Activated T-cell treated with anti-CD3 and anti-CD28 coated beads, Interleukin-2, amount 50 U/mL, for 24 hours (primary cell): Measurements from ENCODE around the gene ANO9.
"Not testable (repeated sequence)": the region's sequence is repeated elsewhere in the genome, so short reads cannot be mapped to it uniquely, and the experiment has no call there.

Experiments
- DNase-seq: peaks from one replicate; pipeline ENCODE4 v3.0.0-alpha.2; 2020
- H3K27ac Mint-ChIP-seq: 2 replicates; pipeline ENCODE4 v1.8.0; 2020; ENCODE audit warnings: mild to moderate bottlenecking, mixed read lengths
- H3K27me3 Mint-ChIP-seq: 2 replicates; pipeline ENCODE4 v1.8.0; 2020; ENCODE audit warnings: mixed read lengths
- H3K36me3 Mint-ChIP-seq: 2 replicates; pipeline ENCODE4 v1.8.0; 2020; ENCODE audit warnings: low read depth, mixed read lengths
- H3K4me1 Mint-ChIP-seq: 2 replicates; pipeline ENCODE4 v1.8.0; 2020; ENCODE audit warnings: low read depth, mixed read lengths
- H3K4me3 Mint-ChIP-seq: 2 replicates; pipeline ENCODE4 v1.8.0; 2020; ENCODE audit warnings: mild to moderate bottlenecking, moderate library complexity, mixed read lengths
- H3K9me3 Mint-ChIP-seq: 2 replicates; pipeline ENCODE4 v1.8.0; 2020; ENCODE audit warnings: mixed read lengths

Gene ANO9

GRCh38 chr11:404551-405264 is 37.1 kb downstream of the ANO9 start:
- no peaks in the 10 kb centered on the region for H3K36me3 Mint-ChIP-seq
- peaks cover 11% of the 10 kb centered on the region for H3K4me1 Mint-ChIP-seq
- no peaks in the 10 kb centered on the region for H3K9me3 Mint-ChIP-seq
- H3K4me3 Mint-ChIP-seq, result no peak overlapping the region
- H3K27me3 Mint-ChIP-seq, result peaks cover 2% of the 10 kb centered on the region
- no peak overlapping the region for H3K27ac Mint-ChIP-seq
- no peak for DNase-seq

- DNase-seq, result no peak
- Mint-ChIP-seq H3K27ac (no peak overlapping the region), H3K4me1 (peaks cover 11% of the 10 kb centered on the region), H3K36me3 (no peaks in the 10 kb centered on the region), H3K9me3 (no peaks in the 10 kb centered on the region), H3K27me3 (peaks cover 5% of the 10 kb centered on the region), H3K4me3 (no peak overlapping the region)
These were observed 37.9 kb downstream of the ANO9 start for GRCh38 chr11:403761-404431.

- Mint-ChIP-seq H3K4me1 (peaks cover 13% of the 10 kb centered on the region), H3K27me3 (peaks cover 8% of the 10 kb centered on the region), H3K36me3 (no peaks in the 10 kb centered on the region), H3K27ac (no peak overlapping the region), H3K4me3 (no peak overlapping the region), H3K9me3 (no peaks in the 10 kb centered on the region)
- DNase-seq, result no peak
These were observed 38.6 kb downstream of the ANO9 start for GRCh38 chr11:403021-403760.

- not testable (repeated sequence) for H3K27me3 Mint-ChIP-seq, DNase-seq, H3K36me3 Mint-ChIP-seq, H3K9me3 Mint-ChIP-seq, H3K27ac Mint-ChIP-seq, H3K4me3 Mint-ChIP-seq
- peaks cover 11% of the 10 kb centered on the region for H3K4me1 Mint-ChIP-seq
These were observed 40.6 kb downstream of the ANO9 start for GRCh38 chr11:401196-401595.

GRCh38 chr11:400241-400689 is 41.5 kb downstream of the ANO9 start:
- peaks cover 9% of the 10 kb centered on the region for H3K4me1 Mint-ChIP-seq
- no peaks in the 10 kb centered on the region for H3K36me3 Mint-ChIP-seq
- no peak overlapping the region for H3K27ac Mint-ChIP-seq

GRCh38 chr11:399731-400211 is 42.0 kb downstream of the ANO9 start:
- DNase-seq, result no peak
- Mint-ChIP-seq H3K27me3 (peaks cover 8% of the 10 kb centered on the region), H3K27ac (no peak overlapping the region), H3K36me3 (no peaks in the 10 kb centered on the region), H3K4me1 (peaks cover 9% of the 10 kb centered on the region), H3K4me3 (no peak overlapping the region), H3K9me3 (no peaks in the 10 kb centered on the region)

More at GRCh38 chr11:400241-400689, 41.5 kb downstream of the ANO9 start:
- DNase-seq, result no peak
- Mint-ChIP-seq H3K4me3 (no peak overlapping the region), H3K9me3 (no peaks in the 10 kb centered on the region), H3K27me3 (peaks cover 8% of the 10 kb centered on the region)

GRCh38 chr11:398826-399225 is 43.0 kb downstream of the ANO9 start:
- Mint-ChIP-seq H3K27ac (no peak overlapping the region), H3K27me3 (peaks cover 8% of the 10 kb centered on the region), H3K4me3 (no peak overlapping the region), H3K36me3 (no peaks in the 10 kb centered on the region), H3K9me3 (no peaks in the 10 kb centered on the region), H3K4me1 (peaks cover 9% of the 10 kb centered on the region)
- no peak for DNase-seq

GRCh38 chr11:396948-397548 is 44.8 kb downstream of the ANO9 start:
- no peak overlapping the region for H3K4me3 Mint-ChIP-seq
- peak; percentile 70 for DNase-seq

GRCh38 chr11:396511-396947 is 45.3 kb downstream of the ANO9 start:
- DNase-seq, result no peak
- H3K4me3 Mint-ChIP-seq, result no peak overlapping the region

More at GRCh38 chr11:396948-397548, 44.8 kb downstream of the ANO9 start:
- no peaks in the 10 kb centered on the region for H3K9me3 Mint-ChIP-seq
- H3K27me3 Mint-ChIP-seq, result peaks cover 8% of the 10 kb centered on the region
- H3K36me3 Mint-ChIP-seq, result no peaks in the 10 kb centered on the region
- H3K27ac Mint-ChIP-seq, result no peak overlapping the region
- H3K4me1 Mint-ChIP-seq, result peaks cover 9% of the 10 kb centered on the region

GRCh38 chr11:395866-396265 is 45.9 kb downstream of the ANO9 start:
- H3K4me3 Mint-ChIP-seq, result no peak overlapping the region

More at GRCh38 chr11:396511-396947, 45.3 kb downstream of the ANO9 start:
- H3K9me3 Mint-ChIP-seq, result no peaks in the 10 kb centered on the region
- H3K27me3 Mint-ChIP-seq, result peaks cover 8% of the 10 kb centered on the region
- no peak overlapping the region for H3K27ac Mint-ChIP-seq
- peaks cover 9% of the 10 kb centered on the region for H3K4me1 Mint-ChIP-seq
- no peaks in the 10 kb centered on the region for H3K36me3 Mint-ChIP-seq

GRCh38 chr11:394858-395655 is 46.8 kb downstream of the ANO9 start:
- Mint-ChIP-seq H3K4me1 (peaks cover 9% of the 10 kb centered on the region), H3K9me3 (no peaks in the 10 kb centered on the region), H3K27ac (no peak overlapping the region), H3K36me3 (no peaks in the 10 kb centered on the region), H3K4me3 (no peak overlapping the region), H3K27me3 (peaks cover 8% of the 10 kb centered on the region)
- DNase-seq, result no peak

More at GRCh38 chr11:395866-396265, 45.9 kb downstream of the ANO9 start:
- Mint-ChIP-seq H3K4me1 (peaks cover 9% of the 10 kb centered on the region), H3K36me3 (no peaks in the 10 kb centered on the region), H3K9me3 (no peaks in the 10 kb centered on the region), H3K27ac (no peak overlapping the region), H3K27me3 (peaks cover 8% of the 10 kb centered on the region)
- no peak for DNase-seq

GRCh38 chr11:394034-394857 is 47.6 kb downstream of the ANO9 start, which contains the start of gene PKP3:
Gene PKP3, plus strand, starts transcription at chr11:394209. Its CDS starts 84 bp downstream, at chr11:394293.
- no peak for DNase-seq
- H3K4me3 Mint-ChIP-seq, result no peak within 1 kb of the TSS
- H3K36me3 Mint-ChIP-seq, result no peaks in the 10 kb centered on the region
- peaks cover 2% of the 10 kb centered on the region for H3K27me3 Mint-ChIP-seq
- no peaks in the 10 kb centered on the region for H3K9me3 Mint-ChIP-seq
- peaks cover 5% of the 10 kb centered on the region for H3K4me1 Mint-ChIP-seq
- no peak within 1 kb of the TSS for H3K27ac Mint-ChIP-seq
